Measurements from ENCODE around the gene WDR45. TPM values are rescaled to one million over a fixed set of nuclear protein-coding genes. Genes with fewer than 3 reads are reported as not detected.
"Not testable (repeated sequence)": the region's sequence is repeated elsewhere in the genome, so short reads cannot be mapped to it uniquely, and the experiment has no call there.

WDR45 gene
- total RNA-seq, result 10 to 100 TPM; 55.3 to 89.7 (median 76.5) TPM
- polyA plus RNA-seq, result 10 to 100 TPM; 56.1 to 80.4 TPM
- long read RNA-seq, donor 1, transcript WDR45-206 (11 exons, 1,381 nt), result minor isoform, 11 of 255 reads
- long read RNA-seq, donor 1, transcript WDR45-207 (11 exons, 1,639 nt), result major isoform, 128 of 255 reads
- long read RNA-seq, donor 1, transcript WDR45-224 (10 exons, 1,301 nt), result minor isoform, 18 of 255 reads
- long read RNA-seq, donor 1, partial matches to known transcripts, result 28 of 255 reads
- long read RNA-seq, donor 1, other reads (novel, unspliced or antisense), result 65 of 255 reads
- long read RNA-seq, donor 2, transcript WDR45-207 (11 exons, 1,639 nt), result major isoform, 7 of 9 reads
- long read RNA-seq, donor 2, partial matches to known transcripts, result 0 of 9 reads
- long read RNA-seq, donor 2, other reads (novel, unspliced or antisense), result 0 of 9 reads
- long read RNA-seq, donor 3, transcript WDR45-206 (11 exons, 1,381 nt), result minor isoform, 7 of 131 reads
- long read RNA-seq, donor 3, transcript WDR45-224 (10 exons, 1,301 nt), result minor isoform, 8 of 131 reads
- long read RNA-seq, donor 3, transcript WDR45-201 (11 exons, 1,444 nt), result minor isoform, 5 of 131 reads
- long read RNA-seq, donor 3, transcript WDR45-207 (11 exons, 1,639 nt), result major isoform, 45 of 131 reads
- long read RNA-seq, donor 3, partial matches to known transcripts, result 19 of 131 reads
- long read RNA-seq, donor 3, other reads (novel, unspliced or antisense), result 45 of 131 reads

GRCh38 chrX:49079489-49080428 lies at the start of gene WDR45:
TSS of gene WDR45 (minus strand) at chrX:49079887. CDS start at chrX:49078095, 1,792 bp downstream.
- DNase-seq, result peak; percentile 76 to 83 (median 81)
- no peaks in the 10 kb centered on the region for H3K4me1 ChIP-seq (ENCODE audit: insufficient read depth)
- 30 to 48% (median 30%) methylated on average over 55 of the region's 55 CpGs for WGBS, 3 donors
- H3K27me3 ChIP-seq, result no peaks in the 10 kb centered on the region
- H3K4me3 ChIP-seq, result peak within 1 kb of the TSS; percentile 58
- TF ChIP-seq, protein P1, sequence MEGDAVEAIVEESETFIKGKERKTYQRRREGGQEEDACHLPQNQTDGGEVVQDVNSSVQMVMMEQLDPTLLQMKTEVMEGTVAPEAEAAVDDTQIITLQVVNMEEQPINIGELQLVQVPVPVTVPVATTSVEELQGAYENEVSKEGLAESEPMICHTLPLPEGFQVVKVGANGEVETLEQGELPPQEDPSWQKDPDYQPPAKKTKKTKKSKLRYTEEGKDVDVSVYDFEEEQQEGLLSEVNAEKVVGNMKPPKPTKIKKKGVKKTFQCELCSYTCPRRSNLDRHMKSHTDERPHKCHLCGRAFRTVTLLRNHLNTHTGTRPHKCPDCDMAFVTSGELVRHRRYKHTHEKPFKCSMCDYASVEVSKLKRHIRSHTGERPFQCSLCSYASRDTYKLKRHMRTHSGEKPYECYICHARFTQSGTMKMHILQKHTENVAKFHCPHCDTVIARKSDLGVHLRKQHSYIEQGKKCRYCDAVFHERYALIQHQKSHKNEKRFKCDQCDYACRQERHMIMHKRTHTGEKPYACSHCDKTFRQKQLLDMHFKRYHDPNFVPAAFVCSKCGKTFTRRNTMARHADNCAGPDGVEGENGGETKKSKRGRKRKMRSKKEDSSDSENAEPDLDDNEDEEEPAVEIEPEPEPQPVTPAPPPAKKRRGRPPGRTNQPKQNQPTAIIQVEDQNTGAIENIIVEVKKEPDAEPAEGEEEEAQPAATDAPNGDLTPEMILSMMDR (IDR thresholded peaks at IDR 0.05), result peak in 1 of 3 donors; percentile 11
- no peak for TF ChIP-seq EP300 (IDR thresholded peaks at IDR 0.05)
- TF ChIP-seq POLR2A (IDR thresholded peaks at IDR 0.05), result peak; percentile 77
- H3K27ac ChIP-seq, result peak within 1 kb of the TSS; percentile 87 to 92
- H3K36me3 ChIP-seq, result no peaks in the 10 kb centered on the region
- intact Hi-C loops (cut with DNase I), result no loop called here
- H3K9me3 ChIP-seq, result no peaks in the 10 kb centered on the region

GRCh38 chrX:49129427-49129826 lies 49.7 kb upstream of the WDR45 start:
- 67 to 81% (median 68%) methylated on average over 4 of the region's 4 CpGs for WGBS, 3 donors
- intact Hi-C loops (cut with DNase I), result no loop called here
- H3K9me3 ChIP-seq, result no peaks in the 10 kb centered on the region
- H3K4me3 ChIP-seq, result no peak overlapping the region
- H3K4me1 ChIP-seq (ENCODE audit: insufficient read depth), result no peaks in the 10 kb centered on the region
- H3K27ac ChIP-seq, result no peak overlapping the region
- no peak for DNase-seq
- no peaks in the 10 kb centered on the region for H3K36me3 ChIP-seq
- TF ChIP-seq POLR2A (IDR thresholded peaks at IDR 0.05) (no peak), EP300 (IDR thresholded peaks at IDR 0.05) (no peak)
- TF ChIP-seq, protein P1 (IDR thresholded peaks at IDR 0.05), result no peak
- H3K27me3 ChIP-seq, result no peaks in the 10 kb centered on the region

- H3K27ac ChIP-seq; H3K9me3 ChIP-seq; H3K4me1 ChIP-seq (ENCODE audit: insufficient read depth); H3K4me3 ChIP-seq; intact Hi-C loops (cut with DNase I); H3K27me3 ChIP-seq; H3K36me3 ChIP-seq; DNase-seq: not testable (repeated sequence)
- 81 to 84% (median 81%) methylated on average over 13 of the region's 13 CpGs for whole genome bisulfite sequencing, 3 donors
Measured at GRCh38 chrX:49127742-49128258, 48.1 kb upstream of the WDR45 start.

- intact Hi-C loops (cut with DNase I), result no loop called here
- Histone ChIP-seq H3K27me3 (no peaks in the 10 kb centered on the region), H3K27ac (no peak overlapping the region), H3K9me3 (no peaks in the 10 kb centered on the region), H3K4me3 (peak overlapping the region; percentile 55), H3K36me3 (no peaks in the 10 kb centered on the region), H3K4me1 (ENCODE audit: insufficient read depth) (no peaks in the 10 kb centered on the region)
- WGBS, 3 donors, result 59 to 87% (median 73%) methylated on average over 5 of the region's 5 CpGs
- TF ChIP-seq EP300 (IDR thresholded peaks at IDR 0.05) (no peak), POLR2A (IDR thresholded peaks at IDR 0.05) (no peak)
- TF ChIP-seq, protein P1 (IDR thresholded peaks at IDR 0.05), result no peak
- no peak for DNase-seq
Measured at GRCh38 chrX:49122499-49122898, 42.8 kb upstream of the WDR45 start.
